ENCODE measurements around the gene PLEKHH1. TPM values are rescaled to one million over a fixed set of nuclear protein-coding genes. Genes with fewer than 3 reads are reported as not detected.

Gene PLEKHH1
- total and polyA plus RNA-seq, 9 of the 15 experiments (the other 6 are each of a cell fraction or from before 2014, with no cell fraction given): 0.76 to 5.9 (median 2.9) TPM

- TF ChIP-seq PTBP1 (IDR thresholded peaks at IDR 0.05; ENCODE audit: low read depth, low read length) (no peak), ETV1 (tag; conservative IDR thresholded peaks at IDR 0.05; ENCODE audit: low read depth) (no peak), TGIF2 (CRISPR knock-in tag; IDR thresholded peaks at IDR 0.05) (no peak), MYC (IDR thresholded peaks at IDR 0.05; ENCODE audit: low read depth, low read length) (peak; percentile 61), MYC (CRISPR knock-in tag; IDR thresholded peaks at IDR 0.05; ENCODE audit: borderline replicate concordance, low read depth) (no peak), NRF1 (conservative IDR thresholded peaks at IDR 0.05 in 1 of 2, IDR thresholded peaks at IDR 0.05 in 1 of 2) (peak; percentile 68 to 77), SMARCC2 (IDR thresholded peaks at IDR 0.05; ENCODE audit: low read depth) (no peak), ADNP (tag; IDR thresholded peaks at IDR 0.05) (no peak), ZKSCAN1 (IDR thresholded peaks at IDR 0.05; ENCODE audit: low read depth, low read length) (no peak), ZNF165 (CRISPR knock-in tag; IDR thresholded peaks at IDR 0.05; ENCODE audit: borderline replicate concordance) (no peak), SAFB2 (IDR thresholded peaks at IDR 0.05; ENCODE audit: borderline replicate concordance, low read depth, low read length, severe bottlenecking) (no peak), RREB1 (CRISPR knock-in tag; IDR thresholded peaks at IDR 0.05) (no peak), ZNF24 (IDR thresholded peaks at IDR 0.05) (no peak), ZBTB1 (CRISPR knock-in tag; IDR thresholded peaks at IDR 0.05; ENCODE audit: borderline replicate concordance, low read depth) (no peak), CUX1 (CRISPR knock-in tag; IDR thresholded peaks at IDR 0.05) (no peak), ZNF408 (CRISPR knock-in tag; IDR thresholded peaks at IDR 0.05; ENCODE audit: low read depth) (no peak), ZNF282 (CRISPR knock-in tag; IDR thresholded peaks at IDR 0.05) (no peak), POLR2G (IDR thresholded peaks at IDR 0.05; ENCODE audit: low read depth, low read length) (peak; percentile 94)
Observed at GRCh38 chr14:67619446-67620216, 86.5 kb downstream of the PLEKHH1 start, which contains the start of gene ARG2 (continued).

Measured in K562 (cell line).